NCI-H2081 treated with DMSO at 0.1 percent for 48 hours (cell line): ENCODE results near the gene CMTM1.

ENCODE experiments used
- DNase-seq: peaks from one replicate; lab custom pipeline; 2025; lab: John Stamatoyannopoulos, UW

Gene CMTM1

GRCh38 chr16:66538910-66539309 is 27.3 kb upstream of the CMTM1 start:
- no peak for DNase-seq

DNA sequence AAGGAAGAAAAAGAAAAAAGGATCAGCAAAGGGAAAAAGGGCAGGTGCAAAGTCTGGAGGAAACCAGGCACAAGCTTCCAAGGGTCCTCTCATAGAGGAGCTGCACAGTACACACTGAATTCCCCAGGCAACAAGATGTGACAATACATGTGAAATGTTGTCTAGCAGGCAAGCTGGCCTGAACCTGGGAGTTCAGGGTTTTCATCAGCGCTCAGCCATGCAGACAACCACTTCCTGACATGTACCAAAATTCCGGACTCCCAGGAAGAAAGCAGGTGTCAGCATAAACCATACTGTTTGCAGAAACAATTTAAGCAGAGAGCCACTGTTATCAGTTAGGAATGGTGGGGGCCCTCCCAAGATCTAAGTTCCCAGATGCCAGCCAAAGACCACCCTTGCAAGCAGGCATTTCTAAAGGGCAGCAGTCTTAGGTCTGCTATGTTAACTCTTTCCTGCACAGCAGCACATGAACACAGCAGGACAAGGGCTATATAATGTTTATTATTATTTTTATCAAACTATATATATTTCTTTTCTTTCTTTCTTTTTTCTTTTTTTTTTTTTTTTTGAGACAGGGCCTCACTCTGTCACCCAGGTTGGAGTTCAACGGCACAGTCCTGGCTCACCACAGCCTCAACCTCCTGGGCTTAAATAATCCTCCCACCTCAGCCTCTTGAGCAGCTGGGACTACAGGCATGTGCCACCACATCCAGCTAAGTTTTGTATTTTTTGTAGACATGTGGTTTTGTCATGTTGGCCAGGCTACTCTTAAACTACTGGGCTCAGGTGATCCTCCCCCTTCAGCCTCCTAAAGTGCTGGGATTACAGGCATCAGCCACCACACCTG is 26.4 kb upstream of the CMTM1 start:
- DNase-seq: no peak

DNA sequence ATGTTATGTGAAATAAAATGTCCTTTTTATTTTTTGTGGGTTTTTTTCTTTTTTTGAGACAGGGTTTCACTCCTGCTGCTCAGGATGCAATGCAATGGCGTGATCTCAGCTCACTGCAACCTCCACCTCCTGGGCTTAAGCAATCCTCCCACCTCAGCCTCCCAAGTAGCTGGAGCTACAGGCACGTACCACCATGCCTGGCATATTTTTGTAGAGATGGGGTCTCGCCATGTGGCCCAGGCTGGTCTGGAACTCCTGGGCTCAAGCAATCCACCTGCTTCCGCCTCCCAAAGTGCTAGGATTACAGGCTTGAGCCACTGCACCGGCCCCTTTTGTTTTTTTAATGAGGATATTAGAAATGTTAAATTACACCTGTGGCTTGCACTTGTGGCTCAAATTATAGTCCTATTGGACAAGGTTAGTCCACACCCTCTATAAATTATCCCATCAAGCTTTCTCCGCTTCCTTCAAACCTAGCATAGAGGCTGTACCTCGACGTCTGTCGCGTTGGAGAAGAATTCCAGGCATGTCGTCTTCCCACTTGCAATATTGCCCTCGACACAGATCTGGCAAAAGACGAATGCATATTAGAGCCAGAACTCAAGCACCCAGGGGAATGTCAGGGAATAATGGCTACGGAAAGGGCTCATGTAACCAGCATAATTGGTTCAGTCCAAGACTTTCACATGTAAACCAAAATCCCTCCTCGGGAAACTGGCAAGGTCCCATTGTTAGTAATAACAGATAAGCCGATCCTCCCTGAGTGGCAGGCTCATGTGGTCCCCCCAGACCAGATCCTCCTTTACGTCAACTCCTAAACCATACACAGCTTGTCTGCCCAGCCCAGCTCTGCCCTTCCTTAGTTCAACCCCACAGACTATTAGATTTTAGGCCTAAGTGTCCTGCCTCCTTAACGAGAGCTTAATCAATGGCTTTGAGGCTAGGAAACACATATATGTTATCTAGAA is 24.6 kb upstream of the CMTM1 start:
- no peak for DNase-seq

DNA sequence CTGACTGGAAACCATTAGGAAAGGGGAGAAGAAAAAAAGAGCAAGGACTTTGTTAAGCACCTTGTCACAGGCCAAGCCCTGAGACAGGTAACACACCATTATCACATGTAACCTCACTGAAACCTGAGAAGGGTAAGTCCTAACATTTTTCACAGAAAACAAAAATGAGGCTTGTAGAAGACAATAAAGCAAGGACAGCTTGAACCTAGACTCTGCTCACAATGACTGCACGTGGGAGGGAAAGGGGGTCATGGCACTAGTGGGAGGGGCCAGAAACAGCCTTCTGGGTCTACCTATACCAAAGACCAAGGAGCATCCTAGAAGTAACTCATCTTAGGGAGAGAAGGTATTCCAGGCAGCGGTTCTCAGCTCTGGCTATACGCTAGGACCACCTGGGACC is 23.8 kb upstream of the CMTM1 start:
- no peak for DNase-seq

GRCh38 chr16:66543541-66543940 is 22.7 kb upstream of the CMTM1 start:
- DNase-seq: no peak

- DNase-seq: no peak
These were observed 22.1 kb upstream of the CMTM1 start for GRCh38 chr16:66544016-66544757.

DNA sequence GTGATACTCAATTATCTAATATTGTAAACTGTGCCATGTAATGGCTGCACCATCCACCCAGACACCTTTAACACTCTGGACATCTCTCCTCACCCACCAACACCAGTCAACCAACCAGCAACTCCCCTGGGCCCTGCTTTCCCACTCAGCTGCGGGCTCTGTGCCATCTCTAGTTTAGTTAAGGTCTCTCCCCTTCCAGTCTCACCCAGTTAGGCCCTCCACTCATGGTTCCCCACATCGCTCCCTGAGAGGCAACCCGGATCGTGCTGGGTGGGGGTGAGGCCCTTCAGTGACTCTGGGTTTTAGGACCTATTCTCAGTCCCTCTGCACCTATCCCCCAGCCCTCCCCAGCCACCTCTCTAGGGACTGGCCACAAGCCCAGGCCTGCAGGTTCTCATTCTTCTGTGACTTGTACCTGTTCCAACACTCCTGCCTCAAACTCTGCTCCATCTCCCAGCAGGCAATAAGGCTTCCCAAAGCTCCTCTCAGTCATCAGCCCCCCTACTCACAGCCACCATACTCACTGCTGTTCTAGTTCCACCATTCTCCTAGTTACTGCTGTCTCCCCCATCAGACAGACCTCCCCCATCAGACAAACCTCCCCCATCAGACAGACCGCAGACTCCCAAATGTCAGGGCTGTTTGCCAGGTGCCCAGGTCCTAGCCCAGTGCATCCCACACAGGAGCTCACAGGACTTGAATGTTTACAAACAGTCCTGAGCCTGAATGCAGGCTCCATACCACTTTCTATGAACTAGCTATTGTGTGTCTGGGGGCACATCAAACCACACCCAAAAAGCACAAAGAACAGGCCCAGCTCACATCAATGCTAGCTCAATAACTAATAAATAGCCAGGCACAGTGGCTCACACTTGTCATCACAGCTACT is 18.9 kb upstream of the CMTM1 start:
- DNase-seq: no peak

DNA sequence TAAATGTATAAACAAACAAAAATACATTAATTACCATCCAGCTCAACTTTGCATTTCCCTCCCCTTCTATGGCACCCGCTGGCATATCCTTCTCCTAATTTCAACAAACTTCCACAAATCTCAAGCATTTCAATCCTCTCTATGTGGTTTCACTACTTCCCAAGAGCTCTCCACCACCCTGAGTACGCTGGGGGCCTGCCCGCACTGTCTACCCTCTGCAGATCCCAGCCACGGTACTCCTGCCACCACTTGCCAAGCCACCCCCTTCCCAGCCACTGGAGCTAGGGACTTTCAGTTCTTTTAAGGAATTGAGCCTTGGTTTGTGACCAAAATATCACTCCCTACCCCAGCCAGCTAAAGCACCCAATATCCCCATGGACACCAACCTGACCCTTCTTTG is 18.2 kb upstream of the CMTM1 start:
- DNase-seq: no peak

DNA sequence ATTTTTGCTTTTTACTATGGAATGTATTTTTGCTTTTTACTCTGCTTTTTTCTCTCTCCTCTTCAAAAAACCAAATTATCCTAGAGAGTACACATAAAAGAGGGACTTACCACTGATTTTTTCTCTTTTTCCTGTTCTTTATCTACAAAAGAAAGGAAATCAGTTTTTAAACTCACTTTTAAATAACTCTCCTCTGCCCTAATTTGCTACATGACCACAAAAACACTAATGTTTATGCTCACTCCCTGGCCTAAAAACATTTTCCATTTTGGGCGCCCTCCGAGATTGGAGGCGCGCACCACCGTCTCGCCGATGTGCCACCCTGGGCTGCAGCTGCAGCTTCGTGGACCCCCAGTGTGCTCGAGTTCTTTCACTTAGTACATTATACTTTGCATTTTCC is 17.4 kb upstream of the CMTM1 start:
- no peak for DNase-seq

GRCh38 chr16:66549284-66550131 is 16.7 kb upstream of the CMTM1 start, which contains the start of gene TK2:
Gene TK2 (minus strand): TSS chr16:66550122. CDS start chr16:66550061, 61 bp downstream.
- DNase-seq: no peak

GRCh38 chr16:66551348-66551759 is 14.9 kb upstream of the CMTM1 start:
- DNase-seq: no peak

- DNase-seq: no peak
These were observed 14.4 kb upstream of the CMTM1 start for GRCh38 chr16:66551788-66552285.

DNA sequence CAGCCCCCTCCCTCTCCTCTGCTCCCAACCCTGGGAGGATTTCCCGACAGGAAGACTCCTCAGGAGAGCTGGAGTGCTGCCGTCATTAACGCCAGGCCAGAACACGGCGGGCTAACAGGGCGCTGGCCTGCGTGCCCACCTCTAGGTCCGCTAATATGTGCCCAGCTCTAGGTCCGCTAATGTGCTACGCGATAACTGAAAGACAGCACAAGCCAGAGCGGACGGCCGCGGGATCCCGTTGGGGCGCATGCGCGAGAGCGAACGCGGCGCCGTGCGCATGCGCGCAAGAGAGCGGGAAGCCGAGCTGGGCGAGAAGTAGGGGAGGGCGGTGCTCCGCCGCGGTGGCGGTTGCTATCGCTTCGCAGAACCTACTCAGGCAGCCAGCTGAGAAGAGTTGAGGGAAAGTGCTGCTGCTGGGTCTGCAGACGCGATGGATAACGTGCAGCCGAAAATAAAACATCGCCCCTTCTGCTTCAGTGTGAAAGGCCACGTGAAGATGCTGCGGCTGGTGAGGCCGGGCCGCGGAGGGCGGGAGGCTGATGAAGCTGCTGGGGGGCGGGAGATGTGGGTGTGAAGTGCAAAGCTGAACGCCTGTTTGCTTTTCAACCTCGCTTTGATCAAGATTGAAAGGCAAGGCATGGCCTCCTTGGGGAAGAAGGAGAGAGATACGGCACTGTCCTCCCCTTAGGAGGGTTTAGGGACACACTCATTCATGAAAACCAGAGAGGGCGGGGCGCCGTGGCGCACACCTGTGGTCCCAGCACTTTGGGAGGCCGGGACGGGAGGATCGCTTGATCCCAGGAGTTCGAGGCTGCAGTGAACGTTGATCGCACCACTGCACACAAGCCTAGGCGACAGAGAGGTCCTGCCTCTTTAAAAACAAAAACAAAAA is 13.7 kb upstream of the CMTM1 start, which contains the start of gene CKLF:
TSS of gene CKLF (plus strand) at position 291 of the 892 bp plus-strand sequence. CDS start at position 431, 140 bp downstream.
- peak; percentile 35 for DNase-seq

GRCh38 chr16:66553223-66553622 is 13.0 kb upstream of the CMTM1 start:
- no peak for DNase-seq

GRCh38 chr16:66554021-66554420 is 12.2 kb upstream of the CMTM1 start:
- DNase-seq: no peak

DNA sequence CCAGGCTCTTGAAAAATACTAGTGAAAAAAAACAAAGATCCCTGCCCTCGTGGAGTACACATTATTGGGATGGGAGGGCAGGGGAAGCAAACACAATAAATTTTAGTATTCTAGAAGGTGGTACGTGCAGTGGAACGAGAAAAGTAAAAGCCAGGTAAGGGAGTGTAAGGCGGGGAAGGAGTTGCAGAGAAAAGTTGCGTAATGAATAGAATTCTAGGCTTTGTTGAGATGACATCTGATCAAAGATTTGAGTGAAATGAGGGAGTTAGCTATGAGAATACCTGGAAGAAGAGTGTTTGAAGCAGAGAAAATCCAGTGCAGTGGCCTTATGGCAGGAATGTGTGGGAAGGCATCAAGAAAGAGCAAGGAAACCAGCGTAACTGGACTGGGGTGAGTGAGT is 11.7 kb upstream of the CMTM1 start:
- DNase-seq: no peak

- DNase-seq: no peak
These were observed 6.1 kb upstream of the CMTM1 start for GRCh38 chr16:66560107-66560506.

GRCh38 chr16:66561381-66562080 is 4.7 kb upstream of the CMTM1 start:
- DNase-seq: no peak
